PC-3 (cell line): ENCODE results near the gene RPE65.

Experiments used
- CTCF ChIP-seq: fragments of 300-600 bp; sonication (generic); conservative IDR thresholded peaks from 2 replicates; pipeline ENCODE4 v1.5.1; 2017; ENCODE audit warnings: antibody characterized with exemption, low read depth, mild to moderate bottlenecking, low read length
- EZH2 ChIP-seq: fragments of 300-600 bp; sonication (generic); IDR thresholded peaks from one replicate; pipeline ENCODE4 v1.6.1; 2017; ENCODE audit warnings: antibody characterized with exemption, mild to moderate bottlenecking, low read length; ENCODE audit not compliant: unreplicated experiment

DNA sequence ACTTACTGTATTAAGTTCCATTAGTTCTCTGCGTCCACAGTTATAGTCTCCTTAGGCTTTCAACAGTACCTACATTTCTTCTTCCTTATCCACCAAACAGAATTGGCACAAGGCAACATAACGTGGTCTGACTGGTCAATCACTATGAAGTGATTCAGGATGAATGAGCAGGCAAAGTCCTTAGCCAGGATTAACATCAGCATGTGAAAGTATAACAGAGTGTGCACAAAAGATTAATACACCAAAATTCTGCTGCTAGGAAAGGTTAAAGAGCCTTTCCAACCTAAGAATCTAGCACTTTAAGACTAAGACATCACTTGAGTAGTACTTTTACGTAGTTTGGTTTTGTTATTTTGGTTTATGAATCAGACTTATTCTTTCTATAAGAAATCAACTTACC lies 31.3 kb upstream of the RPE65 start:
- TF ChIP-seq CTCF: no peak
- no peak for TF ChIP-seq EZH2
